Measurements from ENCODE around the gene CIT.
"Not testable (repeated sequence)": the region's sequence is repeated elsewhere in the genome, so short reads cannot be mapped to it uniquely, and the experiment has no call there.

CIT gene

GRCh38 chr12:119678459-119678858 lies 198.7 kb downstream of the CIT start:
- no peak for DNase-seq (ENCODE audit: low read depth)

GRCh38 chr12:119676573-119676972 lies 200.5 kb downstream of the CIT start:
- no peak for DNase-seq (ENCODE audit: low read depth)

- no peak for DNase-seq (ENCODE audit: low read depth)
Observed at GRCh38 chr12:119676022-119676421, 201.1 kb downstream of the CIT start.

GRCh38 chr12:119674560-119674959 lies 202.6 kb downstream of the CIT start:
- no peak for DNase-seq (ENCODE audit: low read depth)

- no peak for DNase-seq (ENCODE audit: low read depth)
Observed at GRCh38 chr12:119673634-119674033, 203.5 kb downstream of the CIT start.

GRCh38 chr12:119672194-119672593 lies 204.9 kb downstream of the CIT start:
- DNase-seq (ENCODE audit: low read depth): no peak

- no peak for DNase-seq (ENCODE audit: low read depth)
Observed at GRCh38 chr12:119671070-119671469, 206.1 kb downstream of the CIT start.

- DNase-seq (ENCODE audit: low read depth): no peak
Observed at GRCh38 chr12:119669744-119670472, 207.2 kb downstream of the CIT start.

- peak; percentile 4 for DNase-seq (ENCODE audit: low read depth)
Observed at GRCh38 chr12:119668324-119668841, 208.7 kb downstream of the CIT start.

- DNase-seq (ENCODE audit: low read depth): peak; percentile 84
Observed at GRCh38 chr12:119667577-119668323, 209.4 kb downstream of the CIT start, which contains the start of gene PRKAB1. Gene PRKAB1, plus strand, starts transcription at chr12:119668133. Its CDS starts 112 bp downstream, at chr12:119668245.

- no peak for DNase-seq (ENCODE audit: low read depth)
Observed at GRCh38 chr12:119666900-119667576, 210.1 kb downstream of the CIT start.

GRCh38 chr12:119666226-119666795 lies 210.8 kb downstream of the CIT start:
- DNase-seq (ENCODE audit: low read depth): no peak

GRCh38 chr12:119665164-119665929 lies 211.8 kb downstream of the CIT start:
- no peak for DNase-seq (ENCODE audit: low read depth)

- no peak for DNase-seq (ENCODE audit: low read depth)
Observed at GRCh38 chr12:119664642-119665041, 212.5 kb downstream of the CIT start.

- DNase-seq (ENCODE audit: low read depth): no peak
Observed at GRCh38 chr12:119661882-119662281, 215.2 kb downstream of the CIT start.

GRCh38 chr12:119660076-119660475 lies 217.0 kb downstream of the CIT start:
- no peak for DNase-seq (ENCODE audit: low read depth)

GRCh38 chr12:119659289-119659897 lies 217.7 kb downstream of the CIT start:
- peak; percentile 22 for DNase-seq (ENCODE audit: low read depth)

- DNase-seq (ENCODE audit: low read depth): not testable (repeated sequence)
Observed at GRCh38 chr12:119658166-119658565, 219.0 kb downstream of the CIT start.

- DNase-seq (ENCODE audit: low read depth): not testable (repeated sequence)
Observed at GRCh38 chr12:119657001-119657400, 220.1 kb downstream of the CIT start.

- no peak for DNase-seq (ENCODE audit: low read depth)
Observed at GRCh38 chr12:119652665-119653064, 224.5 kb downstream of the CIT start.
